ENCODE measurements around the gene ARHGAP6.

The ARHGAP6 gene

DNA sequence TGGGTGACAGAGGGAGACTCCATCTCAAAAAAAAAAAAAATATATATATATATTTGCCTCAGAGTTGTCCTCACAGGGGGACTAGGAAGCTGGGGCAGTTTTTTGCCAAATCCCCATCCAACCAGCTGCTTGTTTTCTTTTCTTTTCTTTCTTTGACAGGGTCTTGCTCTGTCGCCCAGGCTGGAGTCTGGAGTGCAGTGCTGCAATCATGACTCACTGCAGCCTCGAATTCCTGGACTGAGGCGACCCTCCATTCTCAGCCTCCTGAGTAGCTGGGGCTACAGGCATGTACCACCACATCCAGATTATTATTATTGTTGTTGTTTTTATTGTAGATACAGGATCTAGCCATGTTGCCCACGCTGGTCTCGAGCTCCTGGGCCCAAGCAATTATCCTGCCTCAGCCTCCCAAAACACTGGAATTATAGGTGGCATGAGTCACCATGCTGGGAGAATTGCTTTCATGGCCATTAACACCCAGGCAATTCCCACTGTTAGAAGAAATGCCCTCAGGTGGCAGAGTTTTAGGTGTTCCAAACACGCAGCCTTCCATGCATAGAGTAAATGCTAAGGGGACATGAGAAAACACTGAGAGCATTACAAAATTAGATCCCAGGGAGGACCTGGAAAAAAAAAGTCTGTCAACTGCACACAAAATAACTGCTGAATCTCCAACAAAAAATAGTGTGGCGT is 98.0 kb downstream of the ARHGAP6 start:
- no peak for DNase-seq (ENCODE audit: low read depth)

- no peak for DNase-seq (ENCODE audit: low read depth)
Observed at GRCh38 chrX:11566789-11567188, 98.9 kb downstream of the ARHGAP6 start.

DNA sequence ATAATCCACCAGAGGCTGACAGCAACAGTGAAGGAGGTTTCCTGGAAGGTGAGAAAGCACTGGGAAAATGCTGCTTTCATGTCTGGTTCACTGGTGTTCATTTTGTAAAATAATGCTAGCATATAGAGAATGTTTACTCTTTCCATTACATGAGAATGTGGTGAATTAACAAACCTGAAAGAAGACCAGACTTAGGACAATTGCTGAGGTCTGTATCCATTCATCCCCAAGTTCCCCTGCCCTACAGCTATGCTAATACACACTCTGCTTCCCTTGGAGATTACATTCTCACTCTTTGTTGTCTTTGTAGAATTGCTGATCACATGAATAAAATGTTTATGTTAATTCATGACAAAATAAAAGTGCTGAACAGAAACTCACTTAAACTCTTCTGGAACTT is 99.5 kb downstream of the ARHGAP6 start:
- no peak for DNase-seq (ENCODE audit: low read depth)

DNA sequence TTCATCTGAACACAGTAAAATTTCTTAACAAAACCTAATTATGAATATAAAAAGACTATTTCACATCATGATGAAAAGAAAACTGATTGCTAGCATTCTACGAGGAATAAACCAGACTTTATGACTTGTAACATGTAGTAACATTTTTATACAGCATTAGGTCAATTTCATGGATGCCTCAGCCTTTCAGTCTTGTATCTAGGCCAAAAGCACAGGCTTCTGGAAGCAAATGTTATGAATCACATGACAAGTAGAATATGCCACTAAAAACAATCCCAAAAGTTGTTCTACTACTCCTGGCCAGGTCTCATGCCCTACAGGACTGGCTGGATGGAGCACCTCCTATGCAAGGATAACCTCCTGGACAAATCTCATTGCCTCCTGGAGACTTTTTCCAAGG is 101.2 kb downstream of the ARHGAP6 start:
- no peak for DNase-seq (ENCODE audit: low read depth)

GRCh38 chrX:11562570-11562969 is 103.2 kb downstream of the ARHGAP6 start:
- DNase-seq (ENCODE audit: low read depth): no peak

GRCh38 chrX:11558972-11559371 is 106.7 kb downstream of the ARHGAP6 start:
- no peak for DNase-seq (ENCODE audit: low read depth)

DNA sequence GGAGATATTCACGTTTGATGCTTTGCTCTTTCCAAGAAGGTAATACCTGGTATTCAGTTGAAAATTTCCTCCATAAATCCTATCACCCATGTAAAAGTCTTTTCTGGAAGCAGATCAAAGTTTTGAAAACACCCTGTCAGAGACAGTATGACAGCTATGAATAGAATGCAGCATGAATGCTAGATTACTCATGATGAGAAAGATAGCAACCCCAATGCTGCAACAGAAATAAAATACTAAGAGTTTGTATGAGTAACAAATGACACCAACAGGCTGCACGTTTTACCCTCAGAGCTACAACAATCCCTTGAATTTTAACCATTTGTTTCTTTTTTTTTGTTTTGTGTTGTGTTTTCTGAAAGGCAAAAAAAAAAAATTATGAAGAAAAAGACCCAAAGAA is 108.6 kb downstream of the ARHGAP6 start:
- no peak for DNase-seq (ENCODE audit: low read depth)

- no peak for DNase-seq (ENCODE audit: low read depth)
Observed at GRCh38 chrX:11555759-11556158, 110.0 kb downstream of the ARHGAP6 start.

- no peak for DNase-seq (ENCODE audit: low read depth)
Observed at GRCh38 chrX:11553594-11553993, 112.1 kb downstream of the ARHGAP6 start.

- no peak for DNase-seq (ENCODE audit: low read depth)
Observed at GRCh38 chrX:11551151-11551550, 114.6 kb downstream of the ARHGAP6 start.

- no peak for DNase-seq (ENCODE audit: low read depth)
Observed at GRCh38 chrX:11546917-11547316, 118.8 kb downstream of the ARHGAP6 start.

- DNase-seq (ENCODE audit: low read depth): no peak
Observed at GRCh38 chrX:11543249-11543648, 122.5 kb downstream of the ARHGAP6 start.

DNA sequence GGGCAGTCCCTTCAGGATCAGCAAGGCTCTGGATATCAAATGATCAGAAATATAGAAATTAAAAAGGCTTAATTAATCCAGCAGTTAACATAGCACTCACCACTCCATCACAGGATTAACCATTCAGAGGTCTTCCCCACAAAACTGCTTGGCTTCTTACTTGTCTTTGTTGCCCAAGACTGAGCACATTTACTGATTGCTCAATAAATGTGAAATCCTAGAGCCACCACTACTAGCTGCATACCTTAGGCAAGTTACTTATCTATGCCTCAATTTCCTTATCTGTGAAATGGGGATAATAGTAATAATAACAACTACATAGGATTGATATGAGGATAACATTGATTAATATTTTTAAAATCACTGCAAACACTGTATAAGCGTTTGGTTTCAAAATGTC is 124.2 kb downstream of the ARHGAP6 start:
- DNase-seq (ENCODE audit: low read depth): no peak

- no peak for DNase-seq (ENCODE audit: low read depth)
Observed at GRCh38 chrX:11540532-11541377, 125.0 kb downstream of the ARHGAP6 start.

DNA sequence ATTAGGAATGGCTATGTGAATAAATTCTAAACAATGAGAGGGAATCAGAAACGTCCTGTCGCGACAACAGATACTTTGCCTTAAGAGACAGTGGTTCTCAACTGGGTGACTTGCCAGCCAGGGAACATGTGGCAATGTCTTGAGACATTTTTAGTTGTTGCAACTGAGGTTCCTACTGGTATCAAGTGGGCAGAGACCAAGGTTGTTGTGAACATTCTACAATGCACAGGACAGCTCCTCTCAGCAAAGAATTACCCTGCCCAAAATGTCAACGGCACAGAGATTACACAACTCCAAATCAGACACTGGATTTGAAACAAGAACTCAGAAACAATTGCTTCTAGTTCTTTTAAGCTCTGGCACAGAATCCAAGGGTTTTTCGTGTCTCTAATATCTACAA is 128.6 kb downstream of the ARHGAP6 start:
- DNase-seq (ENCODE audit: low read depth): no peak

DNA sequence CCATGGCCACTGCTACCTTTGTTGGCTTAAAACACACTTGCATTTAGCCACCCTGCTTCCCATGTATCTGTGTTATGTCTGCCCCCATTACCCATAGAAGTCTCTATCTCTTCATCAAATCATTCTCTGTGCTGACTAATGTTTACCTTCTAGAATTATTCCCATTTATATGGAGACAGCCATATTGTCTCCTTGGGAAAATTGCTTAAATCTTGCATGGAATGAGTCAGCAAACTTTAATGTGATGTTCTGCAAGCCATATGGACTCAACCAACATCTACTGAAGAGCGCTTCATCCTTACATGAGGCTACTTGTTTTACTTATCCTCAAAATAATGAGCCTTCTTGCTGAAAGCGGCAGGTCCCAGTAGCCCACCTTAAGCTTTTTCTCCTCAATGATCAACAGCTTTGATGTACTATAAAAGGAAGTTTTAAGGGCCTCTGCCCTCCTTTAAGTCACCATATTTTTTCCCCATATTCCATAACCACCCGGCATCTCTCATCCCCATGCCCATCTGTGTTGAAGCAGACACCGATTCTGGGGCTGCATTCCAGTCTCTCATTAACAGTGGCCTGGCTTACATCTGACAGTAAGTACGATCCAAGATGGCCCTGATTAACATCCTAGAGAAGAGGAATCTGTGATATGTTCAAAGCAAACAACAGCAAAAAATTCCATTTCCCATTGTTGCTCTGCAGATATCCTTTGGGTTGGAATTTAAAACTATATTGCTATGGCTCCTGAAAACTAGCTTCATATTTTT is 130.4 kb downstream of the ARHGAP6 start:
- DNase-seq (ENCODE audit: low read depth): no peak

GRCh38 chrX:11533199-11533651 is 132.5 kb downstream of the ARHGAP6 start:
- no peak for DNase-seq (ENCODE audit: low read depth)

DNA sequence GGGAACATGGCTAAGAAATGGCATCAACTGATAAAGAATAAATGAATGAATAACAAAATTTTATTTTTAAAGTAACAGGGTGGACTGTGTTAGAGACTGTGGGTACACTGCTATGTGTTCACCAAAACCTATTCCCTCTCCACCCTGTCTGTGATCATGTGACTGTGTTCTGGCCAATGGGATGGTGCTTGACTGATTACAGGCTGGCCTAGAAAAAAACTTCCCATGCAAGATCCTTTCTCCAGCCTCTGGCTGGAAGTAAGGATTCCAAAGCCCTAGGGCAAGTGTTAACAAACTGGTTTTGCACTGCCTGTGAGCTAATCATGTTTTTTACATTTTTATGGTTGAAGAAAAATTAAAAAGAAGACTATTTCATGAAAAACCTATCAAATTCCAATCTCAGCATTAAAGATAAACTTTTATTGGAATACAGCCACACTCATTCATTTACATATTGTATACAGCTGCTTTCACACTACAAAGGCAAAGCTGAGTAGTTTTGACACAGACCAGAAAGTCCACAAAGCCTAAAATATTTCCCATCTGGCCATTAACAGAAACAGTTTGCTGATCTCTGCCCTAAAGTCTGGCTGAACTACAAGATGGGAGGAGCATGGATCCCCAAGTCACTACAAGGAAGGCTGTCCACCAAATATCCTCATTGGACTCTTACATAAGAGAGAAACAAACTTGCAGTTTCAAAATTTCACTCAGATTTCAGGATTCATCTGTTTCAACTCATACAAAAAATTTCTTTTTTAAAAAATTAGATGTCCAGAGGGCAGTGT is 133.2 kb downstream of the ARHGAP6 start:
- no peak for DNase-seq (ENCODE audit: low read depth)

DNA sequence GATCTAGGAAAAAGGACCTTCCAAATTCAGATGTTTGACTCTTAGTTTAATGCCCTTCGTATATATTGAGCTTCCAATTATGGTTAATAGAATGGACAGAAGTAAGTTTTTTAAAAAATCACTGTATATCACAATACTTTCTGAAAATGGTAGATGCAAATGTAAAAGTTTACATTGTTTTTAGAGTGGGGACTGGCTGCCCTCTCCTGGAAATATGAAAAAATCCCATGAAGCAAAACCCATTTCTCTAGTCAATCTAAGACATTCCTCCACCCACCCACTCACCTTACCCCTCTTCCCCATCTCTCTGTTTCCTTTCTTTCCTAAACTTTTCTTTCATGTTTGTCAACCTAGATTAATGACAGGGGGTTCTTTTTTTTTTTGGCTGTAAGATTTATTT is 134.5 kb downstream of the ARHGAP6 start:
- no peak for DNase-seq (ENCODE audit: low read depth)

- DNase-seq (ENCODE audit: low read depth): no peak
Observed at GRCh38 chrX:11530621-11531020, 135.1 kb downstream of the ARHGAP6 start.

DNA sequence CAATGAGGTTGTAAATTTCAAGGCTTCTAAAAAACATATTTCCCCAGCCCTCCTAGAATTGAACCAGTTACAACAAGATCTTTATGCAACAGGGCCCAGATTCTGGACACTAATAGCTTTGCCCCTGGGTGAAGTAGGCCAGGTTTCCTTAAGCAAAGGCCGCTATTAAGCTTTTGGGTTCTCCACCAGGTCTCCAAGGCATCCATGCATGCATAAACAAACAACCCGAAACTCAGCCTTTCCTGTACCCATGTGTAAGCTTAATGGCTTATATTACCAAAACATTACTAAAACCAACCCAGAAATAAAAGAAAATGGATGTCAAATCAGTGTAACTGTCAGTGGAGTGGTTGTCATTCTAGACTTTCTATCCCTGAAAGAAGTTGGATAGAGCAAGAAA is 137.1 kb downstream of the ARHGAP6 start:
- DNase-seq (ENCODE audit: low read depth): no peak

GRCh38 chrX:11525685-11526084 is 140.0 kb downstream of the ARHGAP6 start:
- no peak for DNase-seq (ENCODE audit: low read depth)
